ENCODE measurements around the gene TFCP2.

TFCP2 gene

GRCh38 chr12:51196547-51196946 is 23.6 kb upstream of the TFCP2 start:
- no peak for DNase-seq

DNA sequence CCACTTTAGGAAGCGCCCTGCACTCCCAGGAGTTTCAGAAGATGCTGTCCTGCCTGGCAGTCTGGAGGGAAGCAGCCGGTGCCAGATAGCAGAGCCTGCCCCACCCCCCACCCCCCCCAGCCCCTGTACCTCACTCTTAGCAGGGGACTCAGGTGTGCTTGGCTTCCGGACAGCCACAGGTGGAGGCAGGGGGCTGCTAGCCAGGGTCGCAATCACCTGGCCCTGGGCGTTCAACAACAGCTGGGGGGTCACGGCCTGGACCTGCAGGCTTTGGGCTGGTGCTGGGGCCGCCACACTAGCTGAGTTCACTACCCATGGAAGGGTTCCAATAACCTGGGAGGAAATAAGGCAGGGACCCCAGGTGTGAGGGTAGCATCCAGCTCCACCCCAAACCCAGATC is 22.9 kb upstream of the TFCP2 start:
- no peak for DNase-seq

- no peak for DNase-seq
Observed at GRCh38 chr12:51192284-51192671, 19.3 kb upstream of the TFCP2 start.

GRCh38 chr12:51191516-51192283 is 18.8 kb upstream of the TFCP2 start:
- DNase-seq = no peak

- DNase-seq = no peak
Observed at GRCh38 chr12:51190820-51191219, 17.9 kb upstream of the TFCP2 start.

GRCh38 chr12:51189790-51190355 is 16.9 kb upstream of the TFCP2 start:
- no peak for DNase-seq

- no peak for DNase-seq
Observed at GRCh38 chr12:51188359-51189051, 15.6 kb upstream of the TFCP2 start.

DNA sequence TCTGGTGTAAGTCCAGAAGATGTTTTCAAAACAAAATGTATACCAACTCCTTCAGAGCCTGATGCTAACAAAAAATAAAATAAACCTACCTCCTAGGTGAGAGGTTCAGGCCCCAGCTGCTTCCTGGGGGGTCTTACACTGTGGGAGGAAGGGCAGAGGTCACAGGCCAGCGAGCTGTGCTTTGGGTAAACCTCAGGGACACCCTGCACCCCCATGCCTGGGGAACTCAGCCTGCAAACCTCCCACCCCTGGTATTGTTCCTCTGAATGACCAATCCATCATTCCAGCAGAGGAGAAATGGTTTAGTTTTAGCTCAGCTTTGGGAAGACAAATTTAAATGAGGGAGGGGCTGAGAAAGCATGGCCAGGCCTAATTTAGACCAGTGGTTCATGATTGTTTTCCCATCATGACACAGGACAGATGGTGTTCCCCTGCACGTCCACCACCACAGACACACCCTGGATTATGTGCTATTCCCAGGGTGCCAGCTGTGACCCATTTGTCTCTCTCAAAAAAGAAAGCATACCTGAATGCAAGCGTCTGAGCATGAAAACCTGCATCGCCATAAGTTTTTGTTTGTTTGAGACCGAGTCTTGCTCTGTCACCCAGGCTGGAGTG is 14.5 kb upstream of the TFCP2 start:
- DNase-seq = no peak

- no peak for DNase-seq
Observed at GRCh38 chr12:51186465-51187085, 13.6 kb upstream of the TFCP2 start.

DNA sequence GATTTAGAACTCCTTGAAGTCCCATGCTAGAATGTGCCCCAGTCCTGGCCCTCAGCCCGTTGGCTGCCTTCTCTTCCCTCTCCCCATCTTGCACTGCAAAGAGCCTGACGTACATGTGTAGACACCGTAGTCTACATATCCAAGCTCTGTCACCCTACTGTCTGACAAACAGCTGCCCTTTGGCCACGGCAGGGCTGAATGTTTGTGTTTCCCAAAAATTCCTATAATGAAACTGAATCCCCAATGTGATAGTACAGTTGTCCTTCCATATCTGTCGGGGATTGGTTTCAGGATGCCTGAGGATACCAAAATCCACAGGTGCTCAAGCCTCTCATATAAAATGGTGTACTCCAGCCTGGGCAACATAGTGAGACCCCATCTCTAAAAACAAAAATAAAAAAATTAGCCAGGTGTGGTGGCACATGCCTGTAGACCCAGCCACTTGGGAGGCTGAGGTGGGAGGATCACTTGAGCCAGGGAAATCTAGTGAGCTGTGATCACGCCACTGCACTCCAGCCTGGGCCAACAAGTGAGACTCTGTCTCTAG is 12.3 kb upstream of the TFCP2 start:
- DNase-seq = no peak

DNA sequence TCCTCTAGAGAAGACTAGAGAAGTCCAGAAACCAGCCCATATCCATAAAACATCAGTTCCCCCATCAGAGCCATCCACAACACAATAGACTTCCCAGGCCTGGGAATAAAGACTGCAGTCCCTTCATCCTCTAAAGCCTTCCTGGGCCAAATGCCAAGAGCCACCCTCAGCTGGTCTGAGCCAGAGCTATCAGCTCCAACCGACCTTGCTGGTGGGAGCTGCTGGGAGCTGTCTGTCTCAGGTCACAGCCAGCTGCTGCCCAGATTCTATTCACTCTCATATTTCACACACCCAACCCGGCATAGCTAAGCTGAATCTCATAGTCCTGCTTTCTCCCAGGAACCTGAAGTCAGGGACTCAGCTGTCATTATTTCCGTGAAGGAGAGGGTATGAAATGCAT is 10.9 kb upstream of the TFCP2 start:
- DNase-seq = no peak

GRCh38 chr12:51183349-51183748 is 10.4 kb upstream of the TFCP2 start:
- DNase-seq = no peak

DNA sequence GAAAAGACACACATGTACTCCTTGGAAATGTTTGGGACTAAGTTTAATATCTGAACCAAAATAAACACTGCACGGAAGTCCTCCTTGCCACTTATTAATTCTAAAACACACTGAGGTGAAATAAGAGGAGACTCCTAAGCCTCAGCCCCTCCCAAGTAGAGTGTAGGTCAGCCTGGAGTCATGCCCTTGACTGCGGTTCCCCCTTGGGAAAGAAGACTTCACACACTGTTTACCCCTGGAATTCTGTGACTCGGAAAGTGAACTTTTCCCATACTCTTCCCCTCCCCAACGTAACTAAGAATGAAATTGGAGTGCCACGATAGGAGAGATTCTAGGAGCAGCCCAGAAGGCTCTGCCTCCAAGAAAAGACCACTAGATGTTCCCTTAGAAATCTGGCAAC is 8.6 kb upstream of the TFCP2 start:
- DNase-seq = no peak

DNA sequence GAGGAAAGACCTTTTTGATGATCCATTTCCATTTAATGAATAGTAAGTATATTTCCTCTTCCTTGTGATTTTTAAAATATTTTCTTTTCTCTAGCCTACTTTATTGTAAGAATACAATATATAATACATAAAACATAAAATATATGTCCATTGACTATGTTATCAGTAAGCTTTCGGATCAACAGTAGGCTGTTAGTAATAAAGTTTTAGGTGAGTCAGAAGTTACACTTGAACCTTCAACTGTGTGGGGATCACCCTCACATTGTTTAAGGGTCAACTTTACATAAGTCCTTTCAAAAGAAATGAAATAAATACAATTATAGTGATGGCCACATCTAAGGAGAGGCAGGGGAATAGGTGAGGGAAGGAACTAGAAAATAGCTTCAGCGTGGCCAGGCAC is 5.0 kb upstream of the TFCP2 start:
- no peak for DNase-seq

- no peak for DNase-seq
Observed at GRCh38 chr12:51174501-51174900, 1.6 kb upstream of the TFCP2 start.

DNA sequence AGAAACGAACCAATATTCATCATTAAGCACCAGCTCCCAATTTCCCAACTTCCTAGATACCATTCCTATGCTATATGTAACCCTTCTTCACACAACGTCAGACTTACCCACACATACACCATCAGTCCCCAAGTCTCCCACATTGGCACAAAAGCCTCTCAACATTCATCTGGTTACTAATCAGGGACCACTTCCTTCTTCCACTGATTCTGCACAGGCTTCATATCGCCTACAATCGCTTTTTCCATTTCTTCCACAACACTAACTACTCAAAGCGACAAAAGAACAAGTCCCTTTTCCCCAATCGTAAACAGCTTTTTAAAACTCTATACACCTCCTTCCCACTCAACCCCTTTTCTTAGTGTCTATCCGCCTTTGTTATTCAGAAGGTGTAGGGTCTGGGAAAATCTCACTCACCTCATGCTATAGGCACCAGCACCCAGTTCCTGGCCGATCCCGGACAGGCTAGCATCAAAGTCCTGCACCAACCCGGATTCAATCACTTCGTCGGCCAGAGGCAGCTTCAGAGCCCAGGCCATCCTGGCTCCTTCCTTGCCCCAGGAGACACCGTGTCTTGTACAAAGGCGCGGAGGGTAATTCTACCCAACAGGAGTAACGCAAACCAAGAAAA is 936 bp downstream of the TFCP2 start:
- DNase-seq = no peak

DNA sequence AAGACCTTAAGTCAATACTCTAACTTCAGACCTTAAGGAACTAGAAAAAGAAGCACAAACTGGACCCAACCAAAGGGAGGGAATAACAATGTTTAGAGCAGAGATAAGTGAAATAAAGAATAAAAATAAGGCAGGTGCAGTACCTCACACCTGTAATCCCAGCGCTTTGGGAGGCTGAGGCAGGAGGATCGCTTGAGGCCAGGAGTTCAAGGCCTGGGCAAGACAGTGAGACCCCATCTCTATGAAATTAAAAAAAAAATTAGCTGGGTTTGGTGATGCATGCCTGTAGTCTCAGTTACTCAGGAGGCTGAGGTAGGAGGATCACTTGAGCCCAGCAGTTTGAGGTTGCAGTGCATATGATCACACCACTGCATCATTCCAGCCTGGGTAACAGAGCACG is 9.1 kb downstream of the TFCP2 start:
- no peak for DNase-seq

DNA sequence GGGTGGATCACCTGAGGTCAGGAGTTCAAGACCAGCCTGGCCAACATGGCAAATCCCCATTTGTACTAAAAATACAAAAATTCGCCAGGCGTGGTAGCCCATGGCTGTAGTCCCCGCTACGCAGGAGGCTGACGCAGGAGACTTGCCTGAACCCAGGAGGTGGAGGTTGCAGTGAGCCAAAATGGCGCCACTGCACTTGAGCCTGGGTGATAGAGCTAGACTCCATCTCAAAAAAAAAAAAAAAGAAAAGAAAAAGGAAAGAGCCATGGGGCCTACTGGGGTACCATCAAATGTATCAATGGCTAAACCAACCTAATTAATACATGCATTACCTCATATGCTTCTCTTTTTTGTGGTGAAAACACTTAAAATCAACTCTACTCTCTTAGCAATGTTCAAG is 10.7 kb downstream of the TFCP2 start:
- no peak for DNase-seq

- no peak for DNase-seq
Observed at GRCh38 chr12:51160814-51161459, 12.0 kb downstream of the TFCP2 start.

- no peak for DNase-seq
Observed at GRCh38 chr12:51156245-51156765, 16.6 kb downstream of the TFCP2 start.

GRCh38 chr12:51152953-51153352 is 20.0 kb downstream of the TFCP2 start:
- no peak for DNase-seq

DNA sequence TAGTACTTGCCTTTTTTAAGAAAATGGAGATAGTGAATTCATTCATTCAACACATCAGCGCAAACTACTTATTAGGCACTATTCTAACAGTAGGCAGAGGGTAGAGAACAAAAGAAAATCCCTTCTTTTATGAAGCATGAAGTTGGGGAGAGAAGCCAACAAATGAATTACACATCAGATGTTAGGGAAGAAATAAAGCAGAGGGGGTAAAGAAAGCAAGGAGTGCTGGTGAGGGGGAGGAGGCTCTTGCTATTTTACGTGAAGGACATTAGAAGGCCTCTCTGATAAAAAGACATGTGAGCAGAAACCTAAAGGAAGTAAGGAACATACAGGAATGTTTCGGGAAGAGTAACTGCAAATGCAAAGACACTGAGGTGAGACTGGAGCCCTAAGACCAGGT is 22.2 kb downstream of the TFCP2 start:
- DNase-seq = no peak
